WERI-Rb-1 (cell line): ENCODE measurements around the gene MAPT.

Experiments used
- DNase-seq: peaks from one replicate; pipeline ENCODE4 v3.0.0-alpha.2; 2020
- H3K27ac ChIP-seq: fragments of 250-450 bp; sonication (Bioruptor Pico); 2 replicates; pipeline ENCODE4 v1.5.1; 2020; ENCODE audit warnings: mild to moderate bottlenecking, moderate library complexity
- H3K27me3 ChIP-seq: fragments of 250-450 bp; sonication (Bioruptor Pico); 2 replicates; pipeline ENCODE4 v1.5.1; 2021; ENCODE audit warnings: mild to moderate bottlenecking, low read depth, moderate library complexity; ENCODE audit not compliant: insufficient read depth, severe bottlenecking
- H3K36me3 ChIP-seq: fragments of 250-450 bp; sonication (Bioruptor Pico); 2 replicates; pipeline ENCODE4 v1.5.1; 2020; ENCODE audit warnings: mild to moderate bottlenecking, moderate library complexity
- H3K4me3 ChIP-seq: 2 replicates; pipeline ENCODE4 v1.5.1; 2011; ENCODE audit warnings: low read depth, mild to moderate bottlenecking, control low read depth, low read length
- H3K9me3 ChIP-seq: fragments of 250-450 bp; sonication (Bioruptor Pico); 2 replicates; pipeline ENCODE4 v1.5.1; 2021; ENCODE audit warnings: mild to moderate bottlenecking, moderate library complexity; ENCODE audit not compliant: severe bottlenecking
- TF ChIP-seq, protein P1 (sequence below): IDR thresholded peaks from 2 replicates; pipeline ENCODE4 v1.5.1; 2011; ENCODE audit warnings: low read depth, mild to moderate bottlenecking, control low read depth, inconsistent platforms, low read length

MAPT gene

DNA sequence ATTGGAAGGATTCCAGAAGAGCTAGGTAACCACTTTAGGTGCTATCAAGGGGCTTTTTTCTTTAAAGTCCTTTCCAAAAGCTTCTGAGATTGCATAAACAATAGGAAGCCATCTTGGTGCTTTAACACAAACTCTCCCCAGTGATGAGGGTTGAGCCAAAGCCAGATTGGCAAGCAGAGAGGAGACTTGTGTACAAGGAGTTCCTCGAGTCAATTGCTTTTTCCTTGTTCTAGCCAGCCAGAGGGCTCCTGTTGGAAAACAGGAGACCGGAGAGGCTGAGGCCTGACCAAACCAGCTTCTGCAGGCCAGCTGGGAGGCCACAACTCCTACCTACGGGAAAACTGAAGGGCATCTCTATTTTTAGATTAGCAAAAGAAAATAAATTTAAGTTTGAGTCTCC is 46.5 kb downstream of the MAPT start:
- no peak for DNase-seq
- Histone ChIP-seq H3K4me3 (no peak overlapping the region), H3K36me3 (no peaks in the 10 kb centered on the region)

DNA sequence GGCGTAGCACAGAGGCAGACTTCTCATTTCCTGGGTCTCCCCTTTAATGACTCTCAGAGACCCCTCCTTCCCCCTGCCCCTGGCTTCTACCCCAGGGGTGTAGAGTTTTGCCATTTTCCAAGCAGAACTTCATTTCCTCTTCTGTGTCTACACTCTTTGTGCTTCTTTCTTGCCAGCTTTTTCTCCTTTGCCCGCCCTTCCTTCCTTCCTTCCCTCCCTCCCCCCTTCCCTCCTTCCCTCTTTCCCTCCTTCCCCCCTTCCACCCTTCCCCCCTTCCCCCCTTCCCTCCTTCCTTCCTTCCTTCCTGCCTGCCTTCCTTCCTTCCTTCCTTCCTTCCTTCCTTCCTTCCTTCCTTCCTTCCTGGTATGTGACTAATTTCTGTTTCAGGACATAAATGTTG is 47.0 kb downstream of the MAPT start:
- H3K27ac ChIP-seq, result no peak overlapping the region
- no peak overlapping the region for H3K4me3 ChIP-seq
- no peaks in the 10 kb centered on the region for H3K36me3 ChIP-seq
- TF ChIP-seq, protein P1, sequence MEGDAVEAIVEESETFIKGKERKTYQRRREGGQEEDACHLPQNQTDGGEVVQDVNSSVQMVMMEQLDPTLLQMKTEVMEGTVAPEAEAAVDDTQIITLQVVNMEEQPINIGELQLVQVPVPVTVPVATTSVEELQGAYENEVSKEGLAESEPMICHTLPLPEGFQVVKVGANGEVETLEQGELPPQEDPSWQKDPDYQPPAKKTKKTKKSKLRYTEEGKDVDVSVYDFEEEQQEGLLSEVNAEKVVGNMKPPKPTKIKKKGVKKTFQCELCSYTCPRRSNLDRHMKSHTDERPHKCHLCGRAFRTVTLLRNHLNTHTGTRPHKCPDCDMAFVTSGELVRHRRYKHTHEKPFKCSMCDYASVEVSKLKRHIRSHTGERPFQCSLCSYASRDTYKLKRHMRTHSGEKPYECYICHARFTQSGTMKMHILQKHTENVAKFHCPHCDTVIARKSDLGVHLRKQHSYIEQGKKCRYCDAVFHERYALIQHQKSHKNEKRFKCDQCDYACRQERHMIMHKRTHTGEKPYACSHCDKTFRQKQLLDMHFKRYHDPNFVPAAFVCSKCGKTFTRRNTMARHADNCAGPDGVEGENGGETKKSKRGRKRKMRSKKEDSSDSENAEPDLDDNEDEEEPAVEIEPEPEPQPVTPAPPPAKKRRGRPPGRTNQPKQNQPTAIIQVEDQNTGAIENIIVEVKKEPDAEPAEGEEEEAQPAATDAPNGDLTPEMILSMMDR, result no peak
- no peak for DNase-seq
- H3K27me3 ChIP-seq, result no peaks in the 10 kb centered on the region
- H3K9me3 ChIP-seq, result no peaks in the 10 kb centered on the region

More for the DNA sequence above, 46.5 kb downstream of the MAPT start:
- TF ChIP-seq, protein P1, result no peak
- no peaks in the 10 kb centered on the region for H3K27me3 ChIP-seq
- no peaks in the 10 kb centered on the region for H3K9me3 ChIP-seq
- no peak overlapping the region for H3K27ac ChIP-seq

DNA sequence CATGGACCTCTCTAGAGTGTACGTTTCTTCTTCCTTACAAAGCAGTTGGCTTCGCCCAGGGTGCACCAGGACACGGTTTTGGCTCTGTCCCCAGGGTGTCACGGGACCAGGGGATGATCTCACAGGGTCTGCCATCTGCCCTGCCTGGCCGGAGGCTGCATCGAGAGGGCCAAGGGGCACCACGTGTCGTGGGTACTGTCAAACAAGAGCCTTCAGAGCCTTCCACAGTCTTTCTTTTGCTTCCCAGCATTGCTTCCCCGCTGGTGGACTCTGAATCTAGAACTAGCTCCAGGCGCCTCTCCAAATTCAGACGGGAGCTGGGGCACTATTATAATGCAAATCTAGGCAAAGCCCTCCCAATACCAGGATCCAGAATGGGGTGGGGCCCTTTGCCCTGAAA is 47.9 kb downstream of the MAPT start:
- peak; percentile 60 for DNase-seq
- TF ChIP-seq, protein P1, result no peak
- Histone ChIP-seq H3K4me3 (no peak overlapping the region), H3K36me3 (no peaks in the 10 kb centered on the region), H3K27ac (no peak overlapping the region), H3K9me3 (no peaks in the 10 kb centered on the region), H3K27me3 (no peaks in the 10 kb centered on the region)

DNA sequence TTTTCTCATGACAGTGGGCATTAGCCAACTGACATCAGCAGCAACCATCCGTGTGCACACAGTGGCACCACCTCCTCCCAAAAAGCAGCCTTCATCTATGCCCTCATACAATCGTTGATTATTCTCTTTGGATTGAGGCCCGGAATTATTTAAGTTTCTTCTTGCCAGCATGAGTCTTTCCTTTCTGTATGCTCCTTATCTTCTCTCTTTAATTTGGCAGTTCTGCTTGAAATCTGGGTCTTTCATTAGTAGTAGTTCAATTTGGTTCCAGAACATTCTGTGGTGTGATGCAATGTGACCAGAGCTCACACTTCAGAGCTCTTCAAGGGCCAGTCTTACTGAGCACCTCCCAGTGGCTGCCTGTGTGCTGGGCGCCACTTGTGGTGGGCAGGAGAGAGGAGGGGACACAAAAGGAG is 52.5 kb downstream of the MAPT start:
- no peak overlapping the region for H3K27ac ChIP-seq
- H3K27me3 ChIP-seq, result no peaks in the 10 kb centered on the region
- H3K36me3 ChIP-seq, result no peaks in the 10 kb centered on the region
- H3K9me3 ChIP-seq, result no peaks in the 10 kb centered on the region
- TF ChIP-seq, protein P1, result no peak
- no peak for DNase-seq
- no peak overlapping the region for H3K4me3 ChIP-seq

DNA sequence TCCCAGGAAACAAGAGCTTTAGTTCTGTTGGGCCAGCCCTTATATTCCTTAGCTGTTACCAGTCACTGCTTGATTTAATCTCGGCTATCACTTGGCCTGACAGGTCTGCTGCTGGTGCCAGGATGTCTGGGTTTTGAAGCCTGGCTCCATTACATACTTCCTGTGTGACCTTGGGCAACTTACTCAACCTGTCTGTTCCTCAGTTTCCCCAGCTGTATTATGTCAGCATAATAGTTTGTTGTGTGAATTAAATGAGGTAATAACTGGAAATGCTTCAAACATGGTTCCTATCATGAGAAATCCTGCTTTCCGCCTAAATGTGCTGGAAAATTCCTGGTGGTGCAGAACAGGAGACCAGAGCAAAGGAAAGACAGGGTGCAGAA is 54.1 kb downstream of the MAPT start:
- Histone ChIP-seq H3K9me3 (no peaks in the 10 kb centered on the region), H3K36me3 (no peaks in the 10 kb centered on the region), H3K27ac (no peak overlapping the region; the same call in 1 of the 2 replicates), H3K27me3 (no peaks in the 10 kb centered on the region), H3K4me3 (no peak overlapping the region)
- TF ChIP-seq, protein P1, result no peak
- no peak for DNase-seq

DNA sequence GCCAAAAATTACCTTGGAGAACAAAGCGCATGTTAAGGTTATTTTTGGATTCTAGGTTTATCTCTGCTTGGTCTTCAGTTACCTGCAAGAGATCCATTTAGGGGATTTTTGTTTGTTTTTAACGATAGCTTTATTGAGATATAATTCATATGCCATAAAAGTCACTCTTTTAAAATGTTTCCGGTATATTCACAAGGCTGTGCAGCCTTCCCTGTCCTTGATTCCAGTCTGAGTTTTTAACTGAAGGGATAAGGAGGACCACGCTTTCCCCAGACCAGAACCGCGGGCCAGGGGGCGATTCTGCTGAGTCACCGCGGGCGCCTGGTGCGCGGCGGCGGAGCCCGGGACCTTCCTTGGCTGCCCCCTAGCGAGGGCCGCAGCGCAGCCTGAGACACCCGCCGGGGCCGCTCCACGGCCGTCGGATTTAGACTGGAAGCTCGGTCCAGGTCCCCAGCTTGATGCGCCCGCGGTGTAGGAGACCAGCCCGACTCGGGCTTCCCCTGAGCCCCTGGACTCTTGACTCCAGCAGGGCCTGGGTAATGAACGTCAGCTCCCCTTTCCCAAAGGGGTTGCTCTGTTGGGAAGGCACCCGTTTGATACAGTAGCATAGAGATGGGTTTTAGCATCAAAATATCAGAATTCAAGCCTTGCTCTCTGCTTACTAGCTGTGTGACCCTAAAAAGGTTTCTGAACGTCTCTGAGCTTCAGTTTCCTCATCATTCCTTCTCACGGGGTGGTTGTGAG is 54.7 kb downstream of the MAPT start:
- H3K27ac ChIP-seq, result peak overlapping the region; percentile 15; the same call in 1 of the 2 replicates
- no peaks in the 10 kb centered on the region for H3K27me3 ChIP-seq
- TF ChIP-seq, protein P1, result peak; percentile 70
- no peaks in the 10 kb centered on the region for H3K36me3 ChIP-seq
- H3K9me3 ChIP-seq, result no peaks in the 10 kb centered on the region
- DNase-seq, result peak; percentile 61
- peak overlapping the region; percentile 22 for H3K4me3 ChIP-seq
